KMS-11 (cell line): ENCODE measurements around the gene IGF2R.

Experiments used
- H2AFZ ChIP-seq: fragments of 200-600 bp; sonication (generic); 2 replicates; pipeline ENCODE4 v1.6.1; 2016; ENCODE audit warnings: antibody characterized with exemption, mixed run types, low read depth
- H3K27ac ChIP-seq: fragments of 200-600 bp; sonication (generic); 2 replicates; pipeline ENCODE4 v1.6.1; 2016; ENCODE audit warnings: mild to moderate bottlenecking, mixed run types
- H3K27me3 ChIP-seq: fragments of 200-600 bp; sonication (generic); 2 replicates; pipeline ENCODE4 v1.6.1; 2017; ENCODE audit warnings: mild to moderate bottlenecking, low read depth, mixed run types, moderate library complexity; ENCODE audit not compliant: insufficient read depth
- H3K36me3 ChIP-seq: fragments of 200-600 bp; sonication (generic); 2 replicates; pipeline ENCODE4 v1.6.1; 2017; ENCODE audit warnings: mild to moderate bottlenecking, mixed run types; ENCODE audit not compliant: insufficient read depth
- H3K4me1 ChIP-seq: fragments of 200-600 bp; sonication (generic); 2 replicates; pipeline ENCODE4 v1.6.1; 2016; ENCODE audit warnings: mild to moderate bottlenecking, low read depth, mixed run types; ENCODE audit not compliant: poor library complexity, severe bottlenecking
- H3K4me2 ChIP-seq: fragments of 200-600 bp; sonication (generic); 2 replicates; pipeline ENCODE4 v1.7.0; 2016; ENCODE audit warnings: mild to moderate bottlenecking, mixed run types
- H3K4me3 ChIP-seq: fragments of 200-600 bp; sonication (generic); IDR thresholded peaks from 2 replicates; pipeline ENCODE4 v1.6.1; 2017; ENCODE audit warnings: low read depth, low read length, mixed read lengths; ENCODE audit not compliant: insufficient read depth
- H3K79me2 ChIP-seq: fragments of 200-600 bp; sonication (generic); 2 replicates; pipeline ENCODE4 v1.6.1; 2016; ENCODE audit warnings: low read depth, mixed run types; ENCODE audit not compliant: insufficient read depth
- H3K9ac ChIP-seq: fragments of 200-600 bp; sonication (generic); 2 replicates; pipeline ENCODE4 v1.6.1; 2016; ENCODE audit warnings: mild to moderate bottlenecking, mixed run types
- H4K20me1 ChIP-seq: fragments of 200-600 bp; sonication (generic); 2 replicates; pipeline ENCODE4 v1.6.1; 2016; ENCODE audit warnings: mild to moderate bottlenecking, mixed run types; ENCODE audit not compliant: insufficient read depth
- TF ChIP-seq, protein P1 (sequence below): fragments of 200-600 bp; sonication (generic); conservative IDR thresholded peaks from 2 replicates; pipeline ENCODE4 v1.6.1; 2017; ENCODE audit warnings: low read depth, mild to moderate bottlenecking, antibody characterized with exemption, low read length, moderate library complexity, mixed read lengths

Gene IGF2R

DNA sequence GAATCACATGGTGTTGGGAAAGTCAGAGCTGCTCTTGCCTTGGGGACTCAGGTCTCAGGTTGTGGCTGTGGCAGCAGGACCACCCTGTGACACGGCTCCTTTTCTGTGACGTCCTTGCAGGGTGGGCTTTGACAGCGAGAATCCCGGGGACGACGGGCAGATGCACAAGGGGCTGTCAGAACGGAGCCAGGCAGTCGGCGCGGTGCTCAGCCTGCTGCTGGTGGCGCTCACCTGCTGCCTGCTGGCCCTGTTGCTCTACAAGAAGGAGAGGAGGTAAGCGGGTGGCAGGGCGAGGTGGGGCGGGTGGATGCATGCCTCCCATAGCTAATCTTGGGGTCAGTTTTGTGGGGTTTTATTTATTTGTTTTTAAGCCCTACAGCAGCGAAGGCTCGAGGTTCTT is 133.5 kb downstream of the IGF2R start:
- no peak overlapping the region for H3K9ac ChIP-seq
- no peak overlapping the region for H2AFZ ChIP-seq
- H3K4me3 ChIP-seq: no peak overlapping the region
- H3K27ac ChIP-seq: no peak overlapping the region
- no peaks in the 10 kb centered on the region for H4K20me1 ChIP-seq
- H3K27me3 ChIP-seq: no peaks in the 10 kb centered on the region
- H3K36me3 ChIP-seq: no peaks in the 10 kb centered on the region; the same call in 1 of the 2 replicates
- TF ChIP-seq, protein P1, sequence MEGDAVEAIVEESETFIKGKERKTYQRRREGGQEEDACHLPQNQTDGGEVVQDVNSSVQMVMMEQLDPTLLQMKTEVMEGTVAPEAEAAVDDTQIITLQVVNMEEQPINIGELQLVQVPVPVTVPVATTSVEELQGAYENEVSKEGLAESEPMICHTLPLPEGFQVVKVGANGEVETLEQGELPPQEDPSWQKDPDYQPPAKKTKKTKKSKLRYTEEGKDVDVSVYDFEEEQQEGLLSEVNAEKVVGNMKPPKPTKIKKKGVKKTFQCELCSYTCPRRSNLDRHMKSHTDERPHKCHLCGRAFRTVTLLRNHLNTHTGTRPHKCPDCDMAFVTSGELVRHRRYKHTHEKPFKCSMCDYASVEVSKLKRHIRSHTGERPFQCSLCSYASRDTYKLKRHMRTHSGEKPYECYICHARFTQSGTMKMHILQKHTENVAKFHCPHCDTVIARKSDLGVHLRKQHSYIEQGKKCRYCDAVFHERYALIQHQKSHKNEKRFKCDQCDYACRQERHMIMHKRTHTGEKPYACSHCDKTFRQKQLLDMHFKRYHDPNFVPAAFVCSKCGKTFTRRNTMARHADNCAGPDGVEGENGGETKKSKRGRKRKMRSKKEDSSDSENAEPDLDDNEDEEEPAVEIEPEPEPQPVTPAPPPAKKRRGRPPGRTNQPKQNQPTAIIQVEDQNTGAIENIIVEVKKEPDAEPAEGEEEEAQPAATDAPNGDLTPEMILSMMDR: no peak
- peaks cover 12% of the 10 kb centered on the region for H3K4me1 ChIP-seq
- H3K79me2 ChIP-seq: no peaks in the 10 kb centered on the region
- H3K4me2 ChIP-seq: no peak overlapping the region

DNA sequence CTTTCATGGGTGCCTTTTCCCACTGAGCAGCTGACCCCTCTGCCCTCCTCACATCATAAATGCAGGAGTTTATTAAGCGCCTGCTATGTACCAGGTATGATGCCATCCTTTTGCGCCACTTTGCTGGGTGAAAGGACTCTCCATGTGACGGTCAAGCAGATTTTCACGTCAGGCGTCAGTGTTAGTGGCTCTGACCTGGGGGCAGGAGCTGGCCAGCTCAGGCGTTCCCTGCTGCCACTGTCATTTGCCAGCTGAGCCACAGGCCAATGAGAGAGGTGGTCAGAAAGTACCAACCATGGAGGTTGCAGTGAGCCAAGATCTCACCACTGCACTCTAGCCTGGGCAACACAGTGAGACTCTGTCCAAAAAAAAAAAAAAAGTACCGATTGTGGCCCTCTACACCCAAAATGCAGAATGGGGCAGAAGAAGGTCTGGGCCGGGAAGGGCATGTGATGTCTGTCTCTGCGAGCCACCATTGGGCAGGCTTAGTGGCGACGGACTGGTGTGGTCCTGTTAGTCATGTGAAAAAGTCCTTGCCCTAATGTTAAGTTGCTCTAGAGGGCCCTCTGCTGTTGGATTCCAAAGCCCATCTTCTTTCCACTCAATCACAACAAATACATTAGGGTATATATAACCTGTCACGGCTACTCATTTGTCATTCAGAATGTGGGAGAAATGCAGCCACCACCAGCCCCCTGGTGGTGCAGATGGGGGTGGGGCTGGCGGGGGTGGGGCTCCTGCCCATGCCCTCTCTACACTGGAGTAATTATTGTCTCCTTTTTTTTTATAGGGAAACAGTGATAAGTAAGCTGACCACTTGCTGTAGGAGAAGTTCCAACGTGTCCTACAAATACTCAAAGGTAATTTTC is 134.3 kb downstream of the IGF2R start:
- H3K4me2 ChIP-seq: no peak overlapping the region
- TF ChIP-seq, protein P1: peak; percentile 55; the same call in 1 of the 2 replicates
- H3K36me3 ChIP-seq: no peaks in the 10 kb centered on the region

DNA sequence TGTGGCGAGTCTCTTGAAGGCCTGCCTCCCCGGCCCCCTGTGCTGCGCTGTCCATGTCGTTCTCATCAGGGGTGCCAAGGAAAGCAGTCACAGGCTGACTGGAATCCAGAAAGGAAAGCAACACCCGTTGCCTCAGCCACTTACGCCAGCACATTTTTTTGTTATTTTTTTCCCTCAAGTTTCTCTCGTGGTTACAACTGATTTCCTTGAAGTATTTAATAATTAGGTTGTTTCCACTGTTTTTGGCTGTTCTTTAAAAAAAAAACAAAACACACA is 134.9 kb downstream of the IGF2R start:
- Histone ChIP-seq H3K27ac (no peak overlapping the region), H3K9ac (no peak overlapping the region), H2AFZ (no peak overlapping the region), H3K4me2 (no peak overlapping the region), H3K4me1 (peaks cover 12% of the 10 kb centered on the region), H3K79me2 (no peaks in the 10 kb centered on the region), H4K20me1 (no peaks in the 10 kb centered on the region), H3K27me3 (no peaks in the 10 kb centered on the region), H3K36me3 (no peaks in the 10 kb centered on the region), H3K4me3 (no peak overlapping the region)
- TF ChIP-seq, protein P1: no peak

More for the DNA sequence above, 134.3 kb downstream of the IGF2R start:
- H3K27ac ChIP-seq: no peak overlapping the region
- H3K27me3 ChIP-seq: no peaks in the 10 kb centered on the region
- H3K79me2 ChIP-seq: no peaks in the 10 kb centered on the region
- no peak overlapping the region for H3K9ac ChIP-seq
- H4K20me1 ChIP-seq: no peaks in the 10 kb centered on the region
- H3K4me1 ChIP-seq: peaks cover 12% of the 10 kb centered on the region
- no peak overlapping the region for H2AFZ ChIP-seq
- H3K4me3 ChIP-seq: no peak overlapping the region

DNA sequence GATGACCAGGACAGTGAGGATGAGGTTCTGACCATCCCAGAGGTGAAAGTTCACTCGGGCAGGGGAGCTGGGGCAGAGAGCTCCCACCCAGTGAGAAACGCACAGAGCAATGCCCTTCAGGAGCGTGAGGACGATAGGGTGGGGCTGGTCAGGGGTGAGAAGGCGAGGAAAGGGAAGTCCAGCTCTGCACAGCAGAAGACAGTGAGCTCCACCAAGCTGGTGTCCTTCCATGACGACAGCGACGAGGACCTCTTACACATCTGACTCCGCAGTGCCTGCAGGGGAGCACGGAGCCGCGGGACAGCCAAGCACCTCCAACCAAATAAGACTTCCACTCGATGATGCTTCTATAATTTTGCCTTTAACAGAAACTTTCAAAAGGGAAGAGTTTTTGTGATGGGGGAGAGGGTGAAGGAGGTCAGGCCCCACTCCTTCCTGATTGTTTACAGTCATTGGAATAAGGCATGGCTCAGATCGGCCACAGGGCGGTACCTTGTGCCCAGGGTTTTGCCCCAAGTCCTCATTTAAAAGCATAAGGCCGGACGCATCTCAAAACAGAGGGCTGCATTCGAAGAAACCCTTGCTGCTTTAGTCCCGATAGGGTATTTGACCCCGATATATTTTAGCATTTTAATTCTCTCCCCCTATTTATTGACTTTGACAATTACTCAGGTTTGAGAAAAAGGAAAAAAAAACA is 136.1 kb downstream of the IGF2R start:
- no peak overlapping the region for H2AFZ ChIP-seq
- H3K27ac ChIP-seq: no peak overlapping the region
- H3K79me2 ChIP-seq: no peaks in the 10 kb centered on the region
- H3K4me3 ChIP-seq: no peak overlapping the region
- peaks cover 6% of the 10 kb centered on the region for H3K4me1 ChIP-seq
- H4K20me1 ChIP-seq: no peaks in the 10 kb centered on the region
- TF ChIP-seq, protein P1: no peak
- no peak overlapping the region for H3K4me2 ChIP-seq
- no peaks in the 10 kb centered on the region for H3K27me3 ChIP-seq
- no peak overlapping the region for H3K9ac ChIP-seq
- no peaks in the 10 kb centered on the region for H3K36me3 ChIP-seq
